Astrocyte of the cerebellum (primary cell): Measurements from ENCODE around the gene PPARA.

ENCODE experiments used
- DNase-seq: peaks from one replicate; pipeline ENCODE4 v3.0.0-alpha.2; 2011; ENCODE audit warnings: low read depth
- H3K4me3 ChIP-seq: 2 replicates; pipeline ENCODE4 v1.5.1; 2011; ENCODE audit warnings: mild to moderate bottlenecking, low read depth, low read length, moderate library complexity
- CTCF ChIP-seq: IDR thresholded peaks from 2 replicates; pipeline ENCODE4 v1.5.1; 2012; ENCODE audit warnings: low read length, low read depth, moderate library complexity, mild to moderate bottlenecking; ENCODE audit errors: missing control alignments
- in situ Hi-C: cut with HindIII; loops from 2 replicates; pipeline ENCODE4 v1.10.0; 2017; ENCODE audit warnings: low sequenced_read_pairs

The PPARA gene

GRCh38 chr22:46113910-46114517 is 36.3 kb upstream of the PPARA start:
- DNase-seq = no peak
- no peak overlapping the region for H3K4me3 ChIP-seq
- TF ChIP-seq CTCF = no peak
- in situ Hi-C loops = no loop called here

- in situ Hi-C loops = no loop called here
- DNase-seq = no peak
These were observed 35.6 kb upstream of the PPARA start for GRCh38 chr22:46114518-46115387.

GRCh38 chr22:46115388-46115678 is 35.0 kb upstream of the PPARA start:
- H3K4me3 ChIP-seq = no peak overlapping the region
- in situ Hi-C loops = no loop called here
- TF ChIP-seq CTCF = no peak
- DNase-seq = no peak

More at GRCh38 chr22:46114518-46115387, 35.6 kb upstream of the PPARA start:
- no peak overlapping the region for H3K4me3 ChIP-seq
- TF ChIP-seq CTCF = no peak

GRCh38 chr22:46115755-46116490 is 34.4 kb upstream of the PPARA start:
- DNase-seq = no peak
- in situ Hi-C loops = no loop called here
- no peak overlapping the region for H3K4me3 ChIP-seq
- TF ChIP-seq CTCF = no peak

- TF ChIP-seq CTCF = peak; percentile 67
- peak; percentile 52 for DNase-seq
- in situ Hi-C loops = no loop called here
These were observed 33.8 kb upstream of the PPARA start for GRCh38 chr22:46116491-46116958.

More at GRCh38 chr22:46116491-46116958, 33.8 kb upstream of the PPARA start:
- no peak overlapping the region for H3K4me3 ChIP-seq
